Astrocyte of the spinal cord (primary cell): ENCODE data around the gene PITPNB.

ENCODE experiments used
- DNase-seq: peaks from one replicate; pipeline ENCODE4 v3.0.0; 2011; ENCODE audit warnings: low read depth, low spot score
- H3K4me3 ChIP-seq: 2 replicates; pipeline ENCODE4 v1.5.1; 2011; ENCODE audit warnings: low read depth, mild to moderate bottlenecking, low read length, moderate library complexity
- in situ Hi-C: cut with HindIII; loops from 2 replicates; pipeline ENCODE4 v1.10.0; 2017; ENCODE audit warnings: low sequenced_read_pairs
- TF ChIP-seq, protein P1 (sequence below): IDR thresholded peaks from 2 replicates; pipeline ENCODE4 v1.5.1; 2012; ENCODE audit warnings: low read depth, mild to moderate bottlenecking, low read length, inconsistent platforms

The PITPNB gene

DNA sequence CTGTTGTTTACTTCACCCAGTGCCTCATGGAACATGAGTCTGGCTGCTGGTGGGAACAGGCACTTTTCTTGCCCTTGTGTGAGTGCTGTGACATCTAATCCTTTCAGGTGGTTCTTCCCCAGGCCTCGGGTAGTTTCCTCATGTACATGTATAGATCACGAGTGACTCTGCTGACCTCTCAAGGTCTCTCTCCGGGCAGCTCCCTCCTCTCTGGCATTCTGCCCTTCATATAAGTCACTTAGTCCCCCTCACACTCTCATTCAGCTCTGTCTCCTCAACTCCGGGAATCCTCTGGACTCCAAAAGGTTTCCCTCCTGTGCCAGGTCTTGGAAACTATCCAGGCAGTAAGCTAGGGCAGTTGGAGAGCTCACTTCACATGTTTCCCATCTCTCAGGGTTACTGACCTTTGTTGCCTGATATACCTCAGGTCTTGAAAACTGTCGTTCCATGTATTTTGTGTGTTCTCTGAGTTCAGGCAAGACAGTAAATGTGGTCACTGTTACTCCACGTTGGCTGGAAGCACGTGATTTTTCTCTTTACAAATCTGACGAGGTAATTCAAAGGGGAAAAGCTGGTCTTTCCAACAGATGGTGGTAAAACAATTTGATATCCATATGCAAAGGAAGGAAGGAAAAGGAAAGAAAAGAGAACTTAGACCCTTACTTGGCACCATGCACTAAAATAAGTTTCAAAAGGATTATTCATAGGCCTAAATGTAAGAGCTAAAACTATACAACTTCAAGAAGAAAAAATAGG, 40.5 kb upstream of the PITPNB start:
- no peak for DNase-seq
- no peak overlapping the region for H3K4me3 ChIP-seq
- TF ChIP-seq, protein P1, sequence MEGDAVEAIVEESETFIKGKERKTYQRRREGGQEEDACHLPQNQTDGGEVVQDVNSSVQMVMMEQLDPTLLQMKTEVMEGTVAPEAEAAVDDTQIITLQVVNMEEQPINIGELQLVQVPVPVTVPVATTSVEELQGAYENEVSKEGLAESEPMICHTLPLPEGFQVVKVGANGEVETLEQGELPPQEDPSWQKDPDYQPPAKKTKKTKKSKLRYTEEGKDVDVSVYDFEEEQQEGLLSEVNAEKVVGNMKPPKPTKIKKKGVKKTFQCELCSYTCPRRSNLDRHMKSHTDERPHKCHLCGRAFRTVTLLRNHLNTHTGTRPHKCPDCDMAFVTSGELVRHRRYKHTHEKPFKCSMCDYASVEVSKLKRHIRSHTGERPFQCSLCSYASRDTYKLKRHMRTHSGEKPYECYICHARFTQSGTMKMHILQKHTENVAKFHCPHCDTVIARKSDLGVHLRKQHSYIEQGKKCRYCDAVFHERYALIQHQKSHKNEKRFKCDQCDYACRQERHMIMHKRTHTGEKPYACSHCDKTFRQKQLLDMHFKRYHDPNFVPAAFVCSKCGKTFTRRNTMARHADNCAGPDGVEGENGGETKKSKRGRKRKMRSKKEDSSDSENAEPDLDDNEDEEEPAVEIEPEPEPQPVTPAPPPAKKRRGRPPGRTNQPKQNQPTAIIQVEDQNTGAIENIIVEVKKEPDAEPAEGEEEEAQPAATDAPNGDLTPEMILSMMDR: no peak
- in situ Hi-C loops: no loop called here

DNA sequence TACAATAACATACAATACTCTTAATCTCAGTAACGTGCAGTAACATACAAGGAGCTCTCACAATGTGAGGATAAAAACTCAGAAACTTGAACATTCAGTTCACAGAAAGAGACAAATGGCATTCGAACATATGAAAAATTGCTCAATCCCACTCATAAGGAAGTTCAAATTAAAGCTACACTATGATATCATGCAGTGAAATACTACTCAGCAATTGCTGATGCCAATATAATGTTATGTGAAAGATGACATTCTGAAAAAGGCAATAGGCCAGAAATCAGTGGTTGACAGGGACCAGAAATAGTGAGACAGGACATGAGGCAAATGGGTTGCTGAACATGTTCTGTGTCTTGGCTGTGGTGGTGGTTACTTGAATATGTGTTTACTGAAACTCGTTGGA, 33.7 kb upstream of the PITPNB start:
- in situ Hi-C loops: no loop called here
- H3K4me3 ChIP-seq: no peak overlapping the region
- TF ChIP-seq, protein P1: no peak
- no peak for DNase-seq

DNA sequence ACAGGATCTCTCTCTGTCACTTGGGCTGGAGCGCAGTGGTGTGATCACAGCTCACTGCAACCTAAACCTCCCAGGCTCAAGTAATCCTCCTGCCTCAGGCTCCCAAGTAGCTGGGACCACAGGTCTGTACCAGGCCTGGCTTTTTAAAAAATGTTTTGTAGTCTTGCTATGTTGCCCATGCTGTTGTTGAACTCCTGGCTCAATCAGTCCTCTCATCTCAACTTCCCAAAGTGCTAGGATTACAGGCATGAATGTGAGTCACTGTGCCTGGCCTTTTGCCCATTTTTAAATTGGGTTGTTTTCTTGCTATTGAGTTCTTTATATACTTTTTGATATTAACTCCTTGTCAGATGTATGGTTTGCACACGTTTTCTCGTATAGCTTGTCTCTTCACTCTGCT, 33.0 kb upstream of the PITPNB start:
- peak; percentile 71 for DNase-seq
- in situ Hi-C loops: no loop called here
- TF ChIP-seq, protein P1: no peak

DNA sequence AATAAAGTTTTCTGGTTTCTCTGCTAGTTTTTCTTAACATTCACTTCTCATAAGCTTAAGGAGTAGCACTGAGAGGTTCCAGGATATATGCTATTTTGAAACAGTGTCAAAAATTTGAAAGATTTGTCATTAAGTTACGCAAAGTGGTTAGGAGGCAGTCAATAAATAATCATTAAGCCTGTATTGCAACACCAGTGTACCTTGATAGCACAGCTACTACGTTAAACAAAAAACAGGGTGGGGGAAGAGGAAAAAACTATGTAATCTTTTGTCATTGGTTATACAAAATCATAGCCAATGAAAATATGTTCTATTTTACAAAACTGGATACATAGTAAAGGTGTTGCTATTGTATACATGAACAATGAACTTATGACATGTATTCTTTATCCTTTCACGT, 30.4 kb upstream of the PITPNB start:
- no peak overlapping the region for H3K4me3 ChIP-seq
- no peak for DNase-seq
- in situ Hi-C loops: no loop called here
- TF ChIP-seq, protein P1: no peak

More for the DNA sequence above, 33.0 kb upstream of the PITPNB start:
- H3K4me3 ChIP-seq: no peak overlapping the region

DNA sequence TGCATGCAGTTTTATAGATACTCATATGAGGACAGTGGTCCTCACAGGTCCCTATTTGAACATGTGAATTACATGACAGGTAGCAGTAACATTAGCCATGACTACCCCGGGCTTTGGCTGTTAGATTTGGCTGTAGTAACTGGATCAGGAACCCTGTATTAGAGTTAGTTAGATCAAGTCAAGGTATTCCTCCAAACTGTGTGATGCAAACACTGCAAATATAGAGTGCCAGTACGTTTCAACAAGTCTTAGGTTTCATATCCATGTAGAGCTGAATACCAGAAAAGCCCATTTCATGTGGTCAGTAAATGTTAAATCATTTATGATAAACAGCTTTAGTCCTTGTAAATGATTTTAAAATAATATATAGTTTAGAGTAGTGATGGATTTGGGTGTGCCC, 29.5 kb upstream of the PITPNB start:
- no peak overlapping the region for H3K4me3 ChIP-seq
- in situ Hi-C loops: no loop called here
- DNase-seq: no peak
- TF ChIP-seq, protein P1: no peak

DNA sequence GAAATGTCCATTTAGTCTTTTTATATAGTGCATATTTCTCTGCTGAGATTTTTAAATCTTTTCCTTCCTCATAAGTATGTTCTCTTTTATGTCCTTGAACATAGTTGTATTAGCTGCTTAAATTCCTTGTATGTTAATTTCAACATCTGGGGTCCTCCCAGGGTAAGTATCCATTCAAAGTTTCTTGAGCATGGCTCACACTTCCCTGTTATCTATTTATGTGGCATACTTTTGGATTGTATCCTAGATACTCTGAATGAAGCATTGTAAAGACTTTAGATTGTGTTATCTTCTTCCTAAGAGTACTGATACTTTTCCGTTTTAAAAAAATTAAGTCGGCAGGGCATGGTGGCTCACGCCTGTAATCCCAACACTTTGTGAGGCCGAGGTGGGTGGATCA, 28.4 kb upstream of the PITPNB start:
- DNase-seq: no peak
- no peak overlapping the region for H3K4me3 ChIP-seq
- in situ Hi-C loops: no loop called here
- TF ChIP-seq, protein P1: no peak

DNA sequence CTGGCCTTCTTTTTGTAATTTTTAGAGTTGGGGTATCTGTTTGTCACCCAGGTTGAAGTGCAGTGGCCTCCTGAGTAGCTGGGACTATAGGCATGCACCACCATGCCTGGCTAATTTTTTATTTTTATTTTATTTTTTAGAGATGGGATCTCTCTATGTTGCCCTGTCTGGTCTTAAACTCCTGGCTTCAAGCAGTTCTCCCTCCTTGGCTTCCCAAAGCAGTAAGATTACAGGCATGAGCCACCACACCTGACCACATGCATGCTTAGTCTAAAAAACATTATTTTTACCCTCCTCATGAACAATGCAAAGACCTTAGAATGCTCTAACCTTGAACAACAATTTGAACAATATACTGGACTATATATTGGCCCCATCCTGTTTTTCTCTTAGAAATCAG, 22.1 kb upstream of the PITPNB start:
- DNase-seq: no peak
- in situ Hi-C loops: no loop called here
- TF ChIP-seq, protein P1: no peak
- H3K4me3 ChIP-seq: no peak overlapping the region
